SIG-M5 (cell line): ENCODE results near the gene FAM107B.

Source experiments
- DNase-seq: peaks from one replicate; lab custom pipeline; 2025; lab: John Stamatoyannopoulos, UW

Gene FAM107B

DNA sequence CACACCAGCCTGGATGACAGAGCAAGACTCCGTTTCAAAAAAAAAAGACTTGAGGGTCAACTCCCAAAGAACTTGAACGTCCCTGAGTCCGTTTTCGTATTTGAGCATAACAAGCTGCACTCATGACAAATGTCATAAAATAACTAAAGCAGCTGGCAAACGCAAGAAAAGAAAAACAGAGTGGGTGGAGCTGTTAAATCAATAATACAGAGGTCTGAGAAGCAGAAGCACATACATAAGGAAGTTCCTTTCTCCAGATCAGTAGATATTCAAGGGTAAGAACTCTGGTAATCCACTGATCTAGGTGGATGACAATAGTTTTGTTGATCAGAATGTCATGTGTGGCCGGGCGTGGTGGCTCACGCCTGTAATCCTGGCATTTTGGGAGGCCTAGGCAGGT, 150.1 kb downstream of the FAM107B start:
- DNase-seq = no peak

DNA sequence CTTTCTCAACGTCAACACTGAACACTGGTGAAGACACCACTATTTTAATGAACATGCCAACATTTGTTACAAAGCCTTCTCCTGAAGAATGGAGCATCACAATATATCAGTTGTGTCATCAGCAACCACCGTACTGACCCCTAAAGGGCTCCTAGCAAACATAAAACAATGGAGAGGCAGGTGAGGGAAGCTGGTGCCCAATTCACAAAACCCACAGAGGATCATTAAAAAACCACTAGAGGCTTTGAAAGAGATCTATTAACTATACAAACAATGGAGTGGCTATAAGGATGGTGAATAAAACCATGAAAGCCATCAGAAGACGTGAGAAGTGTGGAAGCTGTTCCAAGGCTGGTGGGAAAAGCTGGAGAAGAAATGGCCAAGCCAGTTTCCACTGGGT, 150.8 kb downstream of the FAM107B start:
- no peak for DNase-seq

DNA sequence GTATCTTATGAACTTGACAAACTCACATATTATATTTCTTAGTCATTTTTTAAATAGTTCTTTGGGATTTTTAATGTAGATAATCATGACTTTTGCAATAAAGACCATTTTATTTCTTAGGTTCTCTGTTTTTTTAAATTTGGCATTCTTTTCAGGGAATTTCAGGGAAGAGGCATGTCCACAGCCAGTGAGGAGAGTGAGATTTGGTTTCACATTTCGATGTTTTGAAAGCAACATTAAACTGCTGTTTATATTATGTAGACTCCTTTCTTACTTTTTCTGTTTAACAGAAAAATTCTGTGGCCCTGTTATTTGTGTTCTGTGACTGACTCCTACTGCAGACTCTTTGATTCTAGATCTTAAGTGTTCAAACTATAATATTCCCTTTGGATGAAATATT, 153.7 kb downstream of the FAM107B start:
- DNase-seq = no peak

DNA sequence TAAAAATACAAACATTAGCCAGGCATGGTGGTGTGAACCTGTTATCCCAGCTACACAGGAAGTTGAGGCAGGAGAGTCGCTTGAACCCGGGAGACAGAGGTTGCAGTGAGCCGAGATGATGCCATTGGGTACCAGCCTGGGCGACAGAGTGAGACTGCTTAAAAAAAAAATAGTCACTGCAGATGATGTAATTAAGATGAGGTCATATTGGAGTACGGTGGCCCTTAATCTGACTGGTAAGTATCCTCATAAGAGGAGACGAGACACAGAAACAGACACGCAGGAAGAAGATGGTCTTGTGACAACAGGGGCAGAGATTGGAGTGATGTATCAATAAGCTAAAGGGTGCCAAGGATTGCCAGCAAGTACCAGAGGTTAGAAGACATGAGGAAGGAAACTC, 156.0 kb downstream of the FAM107B start:
- DNase-seq = no peak

DNA sequence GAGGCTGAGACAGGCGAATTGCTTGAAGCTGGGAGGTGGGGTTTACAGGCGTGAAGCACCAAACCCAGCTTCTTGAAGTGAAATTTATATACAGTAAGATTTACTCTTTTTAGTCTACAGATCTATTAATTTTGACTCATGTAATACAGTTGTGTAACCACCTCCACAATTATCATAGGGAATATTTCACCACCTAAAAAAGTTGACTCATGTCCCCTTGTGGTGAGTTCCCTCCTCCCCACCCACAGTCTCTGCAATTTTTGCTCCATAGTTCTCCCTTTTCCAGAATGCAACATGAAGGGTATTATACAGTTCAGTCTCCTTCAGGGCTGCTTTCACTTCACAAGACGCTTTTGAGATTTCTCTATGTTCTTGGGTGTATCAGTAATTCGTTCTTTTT, 156.8 kb downstream of the FAM107B start:
- peak; percentile 63 for DNase-seq

DNA sequence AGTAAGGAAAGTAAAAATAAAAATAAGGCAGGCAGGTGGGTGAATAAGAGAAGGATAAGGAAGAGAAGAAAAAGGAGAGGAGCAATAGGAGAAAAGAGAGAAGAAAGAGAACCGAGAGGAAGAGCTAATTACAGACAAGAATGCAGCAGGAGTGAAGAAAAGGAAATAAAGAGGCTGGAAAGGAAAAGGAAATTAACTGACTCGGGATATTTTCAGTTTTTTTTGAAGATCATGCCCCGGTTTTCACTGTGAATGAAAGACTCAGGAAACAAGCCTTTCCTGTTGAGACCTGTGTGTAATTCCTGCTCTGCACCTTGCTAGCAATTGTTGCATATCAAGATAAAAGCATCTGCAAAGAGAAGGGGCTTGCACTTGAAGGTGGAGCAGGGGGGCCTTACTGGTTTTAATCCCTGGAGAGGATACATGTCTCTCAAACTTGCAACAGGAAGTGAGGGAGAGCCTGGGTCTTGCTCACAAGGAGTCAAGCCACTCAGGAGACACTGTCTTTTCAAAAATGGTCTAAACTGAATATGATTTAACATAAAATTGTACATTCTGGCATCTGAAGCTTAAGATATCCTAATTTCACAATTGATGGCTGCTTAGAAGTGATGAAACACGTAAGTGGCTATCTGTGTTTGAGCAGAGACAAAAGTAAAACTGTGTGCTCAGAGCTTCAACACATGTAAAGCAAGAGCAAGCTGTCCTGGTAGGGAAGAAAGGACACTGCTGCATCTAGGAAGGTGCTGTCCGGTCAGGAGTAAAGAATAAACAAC, 157.6 kb downstream of the FAM107B start:
- DNase-seq = no peak

DNA sequence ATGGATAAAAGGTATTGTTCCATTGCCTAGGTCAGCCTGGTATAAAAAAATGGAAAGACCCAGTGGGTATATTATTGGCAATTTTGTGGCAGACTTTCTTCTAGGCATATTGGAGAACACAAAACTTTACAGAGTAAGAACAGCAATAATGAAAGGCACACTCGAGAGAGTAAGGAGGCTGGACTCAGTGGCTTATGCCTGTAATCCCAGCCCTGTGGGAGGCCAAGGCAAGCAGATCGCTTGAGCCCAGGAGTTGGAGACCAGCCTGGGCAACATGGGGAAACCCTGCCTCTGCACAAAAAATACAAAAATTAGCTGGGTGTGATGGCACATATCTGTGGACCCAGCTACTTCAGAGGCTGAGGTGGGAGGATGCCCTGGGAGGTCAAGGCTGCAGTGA, 158.2 kb downstream of the FAM107B start:
- no peak for DNase-seq

DNA sequence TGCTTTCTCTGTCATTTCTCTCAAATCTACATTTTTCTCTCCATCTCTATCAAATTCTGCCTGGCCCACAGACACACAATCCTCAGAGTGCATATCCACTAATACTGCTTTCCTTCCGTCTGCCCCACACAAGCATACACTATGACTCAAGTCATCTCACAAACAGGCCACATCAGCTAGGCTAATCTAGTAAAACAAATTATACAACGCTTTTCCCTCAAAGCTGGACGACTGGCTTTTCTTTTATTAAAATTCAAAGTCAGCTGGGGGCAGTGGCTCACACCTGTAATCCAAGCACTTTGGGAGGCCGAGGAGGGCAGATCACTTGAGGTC, 161.1 kb downstream of the FAM107B start:
- no peak for DNase-seq

DNA sequence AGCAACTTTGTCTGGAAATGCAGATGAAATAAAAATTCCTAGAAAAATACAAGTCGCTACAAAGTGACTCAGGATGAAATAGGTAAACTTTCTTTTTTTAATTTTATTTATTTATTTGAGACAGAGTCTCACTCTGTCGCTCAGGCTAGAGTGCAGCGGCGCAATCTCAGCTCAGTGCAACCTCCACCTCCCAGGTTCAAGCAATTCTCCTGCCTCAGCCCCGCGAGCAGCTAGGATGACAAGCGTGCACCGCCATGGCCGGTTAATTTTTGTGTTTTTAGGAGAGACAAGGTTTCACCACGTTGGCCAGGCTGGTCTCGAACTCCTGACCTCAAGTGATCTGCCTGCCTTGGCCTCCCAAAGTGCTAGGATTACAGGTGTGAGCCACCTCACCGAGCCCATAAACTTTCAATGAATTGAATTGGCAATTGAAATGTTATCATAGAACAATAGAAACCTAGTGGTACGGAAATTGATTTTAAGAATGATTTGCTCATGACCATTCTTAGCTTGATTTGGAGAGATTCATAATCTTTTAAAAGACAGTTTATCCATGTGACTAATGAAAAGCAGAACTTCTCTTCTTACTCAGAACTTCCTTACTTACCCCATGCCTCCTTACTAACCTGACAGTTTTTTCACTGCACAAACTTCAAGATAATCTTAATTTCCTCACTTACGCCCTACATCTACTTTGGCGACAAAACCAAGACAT, 161.7 kb downstream of the FAM107B start:
- no peak for DNase-seq

DNA sequence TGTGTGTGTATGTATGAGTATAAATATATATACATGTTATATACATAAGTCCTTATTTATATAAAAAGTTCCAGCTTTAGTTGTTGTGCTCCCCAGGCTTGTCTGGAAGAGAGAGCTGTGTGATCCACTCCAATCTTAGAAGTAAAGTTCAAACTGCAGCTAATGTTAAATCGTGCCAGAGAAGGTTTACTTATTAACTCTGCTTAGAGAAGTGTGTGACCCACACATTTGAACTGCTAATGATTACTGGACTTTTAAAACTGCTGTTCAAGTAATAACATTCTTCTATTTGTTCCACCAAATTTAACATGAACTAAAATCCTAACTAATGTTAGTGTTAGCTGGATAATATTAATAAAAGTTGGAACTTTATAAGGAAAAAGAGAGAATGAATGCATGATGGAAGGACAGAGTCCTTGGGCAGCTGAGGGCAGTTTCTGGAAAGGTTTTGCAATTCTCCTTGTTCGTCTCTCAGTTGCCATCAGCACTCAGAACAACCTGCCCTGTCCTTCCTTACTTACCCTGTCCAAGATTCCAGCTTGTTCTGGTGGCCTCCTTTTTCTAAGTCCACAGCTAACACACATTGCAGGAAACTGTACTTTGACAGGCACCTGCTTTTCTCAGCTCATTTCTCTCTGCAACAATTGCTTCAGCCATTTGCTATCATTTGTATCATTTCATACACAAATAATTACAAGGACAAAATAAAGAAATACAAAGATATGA, 162.6 kb downstream of the FAM107B start:
- DNase-seq = no peak

DNA sequence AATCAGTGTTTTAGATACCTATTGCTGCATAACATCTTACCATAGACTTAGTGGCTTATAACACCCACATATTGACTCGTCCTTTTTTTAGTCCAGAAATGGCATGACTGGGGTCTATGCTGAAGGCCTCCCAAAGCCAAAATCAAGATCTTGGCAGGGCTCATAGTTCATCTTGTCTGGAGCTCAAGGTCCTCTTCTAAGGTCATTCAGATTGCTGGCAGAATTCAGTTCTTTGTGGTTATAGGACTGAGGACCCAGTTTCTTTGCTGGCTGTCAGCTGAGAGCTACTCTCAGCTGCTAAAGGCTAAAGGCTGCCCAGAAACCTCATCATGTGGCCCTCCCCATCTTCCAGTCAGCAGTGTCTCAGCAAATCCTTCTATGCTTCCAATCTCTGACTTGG, 165.5 kb downstream of the FAM107B start:
- no peak for DNase-seq

DNA sequence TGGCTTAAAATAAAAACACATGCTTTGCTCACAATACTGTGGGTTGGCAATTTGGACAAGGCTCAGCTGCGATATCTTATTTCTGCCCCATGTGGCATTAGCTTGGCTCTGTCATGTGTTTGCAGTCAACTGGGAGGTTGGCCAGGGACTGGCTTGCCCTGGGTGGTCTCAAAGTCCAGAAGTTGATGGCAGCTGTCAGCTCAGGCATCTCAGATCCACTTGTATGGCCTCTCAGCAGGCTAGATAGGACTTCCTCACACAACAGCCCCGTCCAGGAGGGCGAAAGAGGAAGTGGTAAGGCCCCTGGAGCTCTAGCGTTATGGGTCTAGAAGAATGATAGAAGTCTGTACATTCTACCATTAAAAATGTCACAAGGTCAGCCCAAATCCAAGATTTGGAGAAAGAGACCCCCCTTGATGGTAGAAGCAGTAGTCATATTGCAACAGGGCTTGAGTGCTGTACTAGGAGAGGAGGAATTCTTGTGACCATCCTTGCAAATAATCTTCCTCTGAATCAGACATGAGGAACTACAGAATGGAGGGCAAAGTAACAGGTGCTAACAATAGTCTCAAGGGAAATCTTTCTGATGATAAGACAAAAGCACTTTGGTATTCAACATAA, 166.2 kb downstream of the FAM107B start:
- peak; percentile 30 for DNase-seq

DNA sequence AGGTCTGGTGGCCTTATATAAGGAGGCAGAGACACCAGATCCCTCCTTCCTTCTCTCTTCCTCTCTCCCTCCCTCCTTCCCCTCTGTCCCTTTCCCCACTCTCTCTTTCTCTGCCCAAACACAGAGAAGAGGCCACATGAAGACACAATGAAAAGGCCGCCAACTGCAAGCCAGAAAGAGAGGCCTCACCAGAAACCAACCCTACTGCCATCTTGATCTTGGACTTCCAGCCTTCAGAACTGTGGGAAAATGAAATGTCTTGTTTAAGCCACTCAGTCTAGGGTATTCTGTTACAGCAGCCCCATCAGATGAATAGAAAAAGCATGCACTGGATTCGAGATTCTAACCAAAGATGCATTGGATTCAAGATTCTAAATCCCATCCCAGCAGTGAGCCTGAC, 168.1 kb downstream of the FAM107B start:
- DNase-seq = no peak

DNA sequence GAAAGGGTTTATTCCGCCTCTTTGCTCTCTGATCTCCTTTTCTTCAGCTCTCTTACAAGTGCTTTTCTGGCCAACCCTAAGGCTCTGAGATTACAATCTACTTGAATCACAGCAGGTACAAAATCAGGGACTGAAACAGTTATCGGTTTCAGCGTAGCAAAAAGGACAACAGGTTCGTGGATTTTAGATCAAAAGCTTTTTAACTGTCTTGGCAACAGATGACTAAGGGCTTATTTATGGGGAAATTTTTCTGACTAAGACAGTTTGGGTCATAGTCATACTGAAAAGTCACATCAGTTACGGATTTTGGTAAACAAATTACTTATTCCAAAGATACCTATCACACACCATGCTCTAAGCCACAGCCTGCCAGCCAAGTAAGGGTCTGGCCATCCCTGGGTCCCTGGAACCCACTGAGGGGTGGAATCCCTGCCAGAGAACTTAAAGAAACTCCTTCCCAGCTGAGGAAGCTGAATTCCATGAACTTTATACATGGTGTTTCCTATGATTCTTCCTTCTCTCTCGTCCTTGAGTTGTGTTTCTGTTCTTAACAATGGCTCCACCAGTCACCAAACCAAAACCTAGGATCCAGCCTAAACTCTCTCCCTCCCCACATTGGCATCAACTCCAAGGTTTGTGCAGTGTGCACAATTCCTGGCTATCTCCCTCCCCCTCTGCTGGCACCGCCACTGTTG, 169.3 kb downstream of the FAM107B start:
- no peak for DNase-seq

DNA sequence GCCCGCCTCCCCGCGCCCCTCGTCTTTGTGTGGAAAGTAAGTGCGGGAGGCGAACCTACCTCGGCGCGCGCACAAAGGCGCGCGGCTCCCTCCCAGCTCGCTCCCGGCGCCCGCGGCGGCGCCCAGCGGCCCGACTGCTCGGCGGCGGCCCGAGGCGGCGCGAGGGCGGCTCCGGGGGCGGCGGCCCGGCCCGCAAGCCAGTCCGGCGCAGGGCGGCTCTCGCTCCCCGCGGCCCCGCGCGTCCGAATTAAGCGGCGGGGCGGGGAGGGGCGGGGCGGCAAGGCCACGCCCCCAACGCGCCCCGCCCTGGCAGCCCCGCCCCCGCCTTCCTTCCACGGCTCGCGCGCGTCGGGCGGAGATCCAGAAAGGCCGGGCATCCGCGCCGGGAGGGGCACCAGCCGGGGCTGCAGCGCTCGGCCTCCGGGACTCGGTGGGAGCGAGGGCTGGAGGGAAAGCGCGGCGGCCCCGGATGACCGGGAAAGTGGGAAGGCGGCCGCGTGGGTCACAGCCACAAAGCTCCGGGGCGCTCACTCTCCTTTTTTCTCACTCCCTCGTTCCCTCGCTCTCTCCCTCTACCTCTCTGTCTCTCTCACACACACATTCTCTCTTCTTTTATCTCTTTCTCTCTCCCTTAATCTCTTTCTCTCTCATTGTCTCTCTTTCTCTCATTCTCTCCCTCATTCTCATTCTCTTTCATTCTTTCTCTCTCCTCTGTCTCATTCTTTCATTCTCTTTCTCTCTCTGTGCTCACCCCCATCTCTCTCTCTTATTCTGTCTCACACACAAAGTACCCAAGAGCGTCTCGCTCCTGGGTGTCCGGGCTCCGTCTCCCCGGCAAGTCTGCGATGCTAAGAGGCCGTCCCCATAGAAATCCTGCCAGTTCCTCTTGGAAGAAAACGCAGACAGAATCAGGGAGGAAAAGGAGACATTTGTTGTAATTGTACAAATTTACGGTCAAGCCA, 170.2 kb downstream of the FAM107B start:
- DNase-seq = no peak

DNA sequence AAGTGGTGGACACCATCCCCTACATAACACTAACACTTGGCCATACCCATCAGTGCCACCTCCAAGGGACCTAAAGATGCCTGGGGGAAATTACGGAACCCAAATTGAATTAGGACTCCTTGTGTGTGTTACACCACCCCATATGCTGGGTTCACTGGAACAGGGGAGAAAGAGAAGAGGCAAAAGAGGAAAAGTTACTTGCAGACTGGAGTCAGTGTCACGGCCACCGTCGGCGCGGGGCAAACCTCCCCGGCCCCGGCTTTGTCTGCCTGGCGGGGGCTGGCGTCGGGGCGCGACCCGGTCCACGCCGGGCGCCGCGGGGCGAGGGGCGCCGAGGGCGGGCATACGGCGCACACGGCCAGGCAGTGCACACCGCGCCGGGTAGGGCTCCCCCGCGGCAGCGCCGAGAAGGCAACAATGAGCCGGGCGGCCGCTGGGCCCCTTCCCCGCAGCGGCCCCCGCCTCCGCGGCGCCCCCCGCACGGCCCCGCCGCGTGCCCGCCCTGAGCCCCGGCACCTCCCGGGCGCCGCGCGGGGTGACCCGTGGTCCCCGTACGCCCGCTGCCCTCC, 171.1 kb downstream of the FAM107B start:
- DNase-seq = no peak

DNA sequence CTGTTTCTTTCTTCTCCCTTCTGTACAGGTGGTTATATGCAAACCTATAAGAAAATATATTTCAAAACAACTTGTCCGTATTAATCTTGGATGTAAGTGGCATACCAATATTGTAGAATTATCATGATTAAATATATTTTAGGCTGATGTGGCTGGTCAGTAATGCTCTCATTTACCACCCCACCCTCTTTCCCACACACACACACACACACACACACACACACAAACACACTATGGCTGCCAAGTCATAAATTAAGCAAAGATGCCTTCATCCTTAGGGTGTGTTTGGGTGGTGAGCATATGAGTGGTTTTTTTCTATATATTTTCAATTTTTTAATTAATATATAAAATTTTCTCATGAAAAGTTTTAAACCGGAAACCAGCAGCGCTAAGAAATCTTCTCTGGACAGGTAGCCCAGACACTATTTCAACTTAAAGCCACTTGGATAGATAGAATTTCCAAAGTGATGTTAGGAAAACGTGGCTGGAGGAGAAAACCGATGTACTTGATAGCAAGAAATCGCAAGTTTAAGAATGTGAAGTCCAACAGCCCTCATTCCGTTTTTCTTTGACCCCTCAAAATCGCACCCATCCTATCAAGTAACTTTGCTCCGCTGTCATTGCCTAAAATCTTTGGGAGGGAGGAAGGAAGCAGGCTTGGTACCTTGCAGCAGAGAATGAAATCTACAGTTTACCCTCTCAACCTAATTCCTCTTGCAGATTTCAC, 171.7 kb downstream of the FAM107B start:
- no peak for DNase-seq

DNA sequence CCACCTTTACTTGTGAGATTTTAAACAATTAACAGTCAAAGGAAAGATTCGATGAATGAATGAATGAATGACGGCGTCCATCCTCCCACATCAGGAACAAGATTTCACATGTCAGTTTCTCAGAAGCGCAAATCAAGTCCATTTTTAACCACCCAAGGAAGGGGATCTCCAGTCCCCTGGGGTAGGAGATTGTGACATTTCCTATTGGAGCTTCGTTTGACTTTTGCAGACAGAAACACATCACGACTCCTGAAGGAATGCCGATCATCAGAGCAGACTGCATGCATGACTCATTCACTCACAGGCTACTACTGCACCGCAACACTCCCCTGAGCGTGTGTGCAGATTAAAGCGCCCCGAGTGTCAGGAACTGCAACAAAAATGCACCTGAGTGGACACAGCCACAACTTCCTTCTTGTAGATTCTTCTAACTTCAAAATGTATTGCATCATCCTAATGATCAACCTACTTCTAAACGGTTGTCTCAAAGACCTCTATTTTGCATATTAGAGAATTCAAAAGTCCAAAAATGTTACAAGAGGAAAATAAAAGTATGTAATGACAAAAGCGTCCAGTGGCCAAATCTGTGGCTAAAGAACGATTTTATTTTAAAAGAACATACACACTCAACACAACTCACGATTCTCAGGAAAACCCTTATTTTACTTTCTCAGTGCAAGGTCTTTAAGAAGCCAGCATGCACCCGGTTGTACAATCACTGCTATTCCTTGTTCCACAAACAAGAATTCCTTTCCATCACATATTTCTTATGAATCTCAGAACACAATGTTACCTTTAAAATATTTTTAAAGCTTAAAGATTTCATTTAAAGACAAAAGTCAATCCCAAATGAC, 172.6 kb downstream of the FAM107B start:
- DNase-seq = peak; percentile 46

DNA sequence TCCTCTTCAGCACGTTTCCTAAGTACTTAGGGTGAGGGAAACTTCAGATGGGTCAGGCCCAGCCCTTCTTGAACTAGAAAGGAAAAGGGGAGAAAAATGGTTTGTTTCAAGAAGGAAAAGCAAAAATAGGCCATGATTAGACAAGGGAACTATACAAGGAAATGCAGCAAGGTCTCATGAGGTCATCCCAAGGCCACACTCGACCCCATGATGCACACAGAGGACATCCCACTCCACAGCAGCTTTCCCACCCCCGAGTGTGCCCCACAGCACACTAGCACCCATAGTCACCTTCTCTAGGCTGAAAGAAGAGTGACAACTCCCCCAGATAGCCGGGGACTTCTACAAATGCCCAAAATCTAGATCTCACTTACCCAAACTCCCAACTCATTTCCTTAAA, 173.4 kb downstream of the FAM107B start:
- no peak for DNase-seq
